ENCODE results near the gene RRAS2.

DNA sequence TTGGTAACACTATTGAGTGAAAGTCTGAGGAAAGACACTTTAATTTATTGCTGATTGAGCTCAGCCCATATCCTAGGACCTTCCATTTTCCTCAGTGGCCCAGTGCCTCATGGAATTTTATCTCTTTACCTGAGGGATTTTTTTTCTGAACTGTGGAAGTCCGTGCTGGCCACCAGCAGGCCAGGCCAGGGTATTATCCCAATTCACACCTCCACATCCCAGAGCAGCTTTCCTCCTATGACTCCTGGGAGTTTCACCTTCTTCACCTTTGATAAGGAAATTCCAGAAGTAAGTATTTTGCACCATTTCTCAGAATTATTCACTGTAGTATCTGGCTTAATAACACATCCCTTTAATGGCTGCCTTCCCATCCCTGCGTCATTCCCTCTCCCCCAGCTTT is 13.0 kb upstream of the RRAS2 start:
- TF ChIP-seq TAF1 (IDR thresholded peaks at IDR 0.05; ENCODE audit: borderline replicate concordance, insufficient read depth, low read length) (no peak), POLR2AphosphoS5 (IDR thresholded peaks at IDR 0.05; ENCODE audit: low read depth, low read length) (no peak)
- TF ChIP-seq, protein P1, sequence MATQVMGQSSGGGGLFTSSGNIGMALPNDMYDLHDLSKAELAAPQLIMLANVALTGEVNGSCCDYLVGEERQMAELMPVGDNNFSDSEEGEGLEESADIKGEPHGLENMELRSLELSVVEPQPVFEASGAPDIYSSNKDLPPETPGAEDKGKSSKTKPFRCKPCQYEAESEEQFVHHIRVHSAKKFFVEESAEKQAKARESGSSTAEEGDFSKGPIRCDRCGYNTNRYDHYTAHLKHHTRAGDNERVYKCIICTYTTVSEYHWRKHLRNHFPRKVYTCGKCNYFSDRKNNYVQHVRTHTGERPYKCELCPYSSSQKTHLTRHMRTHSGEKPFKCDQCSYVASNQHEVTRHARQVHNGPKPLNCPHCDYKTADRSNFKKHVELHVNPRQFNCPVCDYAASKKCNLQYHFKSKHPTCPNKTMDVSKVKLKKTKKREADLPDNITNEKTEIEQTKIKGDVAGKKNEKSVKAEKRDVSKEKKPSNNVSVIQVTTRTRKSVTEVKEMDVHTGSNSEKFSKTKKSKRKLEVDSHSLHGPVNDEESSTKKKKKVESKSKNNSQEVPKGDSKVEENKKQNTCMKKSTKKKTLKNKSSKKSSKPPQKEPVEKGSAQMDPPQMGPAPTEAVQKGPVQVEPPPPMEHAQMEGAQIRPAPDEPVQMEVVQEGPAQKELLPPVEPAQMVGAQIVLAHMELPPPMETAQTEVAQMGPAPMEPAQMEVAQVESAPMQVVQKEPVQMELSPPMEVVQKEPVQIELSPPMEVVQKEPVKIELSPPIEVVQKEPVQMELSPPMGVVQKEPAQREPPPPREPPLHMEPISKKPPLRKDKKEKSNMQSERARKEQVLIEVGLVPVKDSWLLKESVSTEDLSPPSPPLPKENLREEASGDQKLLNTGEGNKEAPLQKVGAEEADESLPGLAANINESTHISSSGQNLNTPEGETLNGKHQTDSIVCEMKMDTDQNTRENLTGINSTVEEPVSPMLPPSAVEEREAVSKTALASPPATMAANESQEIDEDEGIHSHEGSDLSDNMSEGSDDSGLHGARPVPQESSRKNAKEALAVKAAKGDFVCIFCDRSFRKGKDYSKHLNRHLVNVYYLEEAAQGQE (IDR thresholded peaks at IDR 0.05; ENCODE audit: insufficient read depth in 1 of 2, low read depth in 2 of 2, low read length in 2 of 2) = no peak
